NCI-H69 (cell line): Measurements from ENCODE around the gene KAZN.

Experiments used
- DNase-seq: peaks from one replicate; lab custom pipeline; 2025; lab: John Stamatoyannopoulos, UW

Gene KAZN

GRCh38 chr1:15011160-15011559 is 412.7 kb downstream of the KAZN start:
- no peak for DNase-seq

- DNase-seq = no peak
These were observed 413.2 kb downstream of the KAZN start for GRCh38 chr1:15011661-15012060.

- DNase-seq = no peak
These were observed 414.3 kb downstream of the KAZN start for GRCh38 chr1:15012822-15013221.

GRCh38 chr1:15013767-15014166 is 415.3 kb downstream of the KAZN start:
- no peak for DNase-seq

- DNase-seq = peak; percentile 45
These were observed 416.0 kb downstream of the KAZN start for GRCh38 chr1:15014516-15014915.

- DNase-seq = no peak
These were observed 417.5 kb downstream of the KAZN start for GRCh38 chr1:15016001-15016400.

- DNase-seq = peak; percentile 5
These were observed 418.0 kb downstream of the KAZN start for GRCh38 chr1:15016526-15016925.

- DNase-seq = no peak
These were observed 418.6 kb downstream of the KAZN start for GRCh38 chr1:15017120-15017519.

- no peak for DNase-seq
These were observed 420.3 kb downstream of the KAZN start for GRCh38 chr1:15018767-15019166.

- DNase-seq = peak; percentile 30
These were observed 422.7 kb downstream of the KAZN start for GRCh38 chr1:15020943-15021745.

GRCh38 chr1:15022048-15022447 is 423.6 kb downstream of the KAZN start:
- no peak for DNase-seq

GRCh38 chr1:15023205-15023604 is 424.7 kb downstream of the KAZN start:
- DNase-seq = no peak

- DNase-seq = no peak
These were observed 425.5 kb downstream of the KAZN start for GRCh38 chr1:15023976-15024375.

- no peak for DNase-seq
These were observed 427.6 kb downstream of the KAZN start for GRCh38 chr1:15026117-15026489.

GRCh38 chr1:15027515-15027986 is 429.1 kb downstream of the KAZN start:
- DNase-seq = peak; percentile 45

GRCh38 chr1:15028102-15028501 is 429.6 kb downstream of the KAZN start:
- DNase-seq = peak; percentile 17

GRCh38 chr1:15028616-15029015 is 430.1 kb downstream of the KAZN start:
- DNase-seq = no peak

GRCh38 chr1:15029036-15029435 is 430.6 kb downstream of the KAZN start:
- DNase-seq = no peak

GRCh38 chr1:15029786-15030185 is 431.3 kb downstream of the KAZN start:
- no peak for DNase-seq

GRCh38 chr1:15031251-15031933 is 432.9 kb downstream of the KAZN start:
- no peak for DNase-seq

- DNase-seq = no peak
These were observed 434.8 kb downstream of the KAZN start for GRCh38 chr1:15033264-15033663.

- DNase-seq = no peak
These were observed 436.2 kb downstream of the KAZN start for GRCh38 chr1:15034656-15035055.

- no peak for DNase-seq
These were observed 436.8 kb downstream of the KAZN start for GRCh38 chr1:15035236-15035635.
